Measurements from ENCODE around the gene TIGD2.

The TIGD2 gene

DNA sequence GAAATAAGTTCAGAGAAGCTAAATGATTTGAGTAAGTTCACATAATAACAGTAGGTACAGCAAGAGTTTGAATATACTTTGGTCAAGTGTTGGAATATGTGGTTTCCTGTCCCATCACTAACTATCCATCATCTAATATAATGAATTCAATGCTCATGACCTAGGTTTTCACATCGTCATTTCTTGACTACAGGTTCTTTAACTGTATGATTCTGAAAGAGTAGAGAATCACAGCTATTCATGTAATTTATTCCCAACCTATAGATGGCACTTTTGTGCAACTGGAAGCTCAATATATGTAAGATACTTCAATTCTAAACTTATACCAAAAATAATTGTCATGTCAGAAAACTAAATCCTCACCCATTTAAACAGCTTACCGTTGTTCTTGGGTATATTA lies 53.1 kb downstream of the TIGD2 start:
- no peak for DNase-seq

Measured in stimulated activated CD4-positive, alpha-beta T cell treated with anti-CD3 and anti-CD28 coated beads, Interleukin-4, amount 100 ng/mL, for 1 hour (primary cell).